B cell (primary cell): ENCODE results near the gene FLNB. TPM values are rescaled to one million over a fixed set of nuclear protein-coding genes. Genes with fewer than 3 reads are reported as not detected.

ENCODE experiments used
- ATAC-seq: fragments of 200-7000 bp; cut with Tn5 transposase; one replicate; pipeline ENCODE4 v1.10.0; 2021; ENCODE audit warnings: low read depth, mild to moderate bottlenecking, moderate number of reproducible peaks, moderate library complexity
- CTCF ChIA-PET: fragments of 350-600 bp; sonication (Branson Sonifier 250); formaldehyde crosslinking; loops from one replicate; lab custom pipeline; 2021; ENCODE audit warnings: antibody characterized with exemption, inconsistent platforms; lab: Charles Lee
- POLR2A ChIA-PET: fragments of 350-600 bp; sonication (Branson Sonifier 250); formaldehyde crosslinking; loops from one replicate; lab custom pipeline; 2021; ENCODE audit warnings: antibody characterized with exemption; lab: Charles Lee
- DNase-seq: peaks from one replicate; pipeline ENCODE4 v3.0.0; 2013
- H2AFZ ChIP-seq: 2 replicates; pipeline ENCODE4 v1.6.1; 2012; ENCODE audit warnings: mild to moderate bottlenecking, low read depth, low read length; ENCODE audit not compliant: insufficient read depth, poor library complexity, severe bottlenecking
- H3K27ac ChIP-seq, 2 donors: 1 replicate in 1 of 2; 2 replicates in 1 of 2; pipeline ENCODE4 v1.5.1; 2012 to 2013; ENCODE audit warnings: low read length in 2 of 2, mild to moderate bottlenecking in 2 of 2, moderate library complexity in 1 of 2
- H3K27me3 ChIP-seq, 4 experiments: fragments of 200-600 bp in 1 of 4; sonication (generic) in 1 of 4; replicated peaks in 1 of 4; 1 replicate in 2 of 4; 2 replicates in 2 of 4; pipeline versions ENCODE4 v1.6.1 to v1.7.0; 2013 to 2016; ENCODE audit warnings: low read length in 3 of 4, mild to moderate bottlenecking in 2 of 4, mixed read lengths in 1 of 4, moderate library complexity in 1 of 4; ENCODE audit not compliant: insufficient read depth in 4 of 4, control insufficient read depth in 3 of 4; ENCODE audit errors: control extremely low read depth in 1 of 4
- H3K36me3 ChIP-seq, 2 experiments: replicated peaks in 1 of 2; 1 replicate in 1 of 2; 2 replicates in 1 of 2; pipeline versions ENCODE4 v1.6.1 to v1.7.1; 2013; ENCODE audit warnings: low read length in 1 of 2; ENCODE audit not compliant: insufficient read depth in 2 of 2, control insufficient read depth in 1 of 2; ENCODE audit errors: control extremely low read depth in 1 of 2, extremely low read depth in 1 of 2
- H3K4me1 ChIP-seq, 2 donors: fragments of 200-600 bp in 1 of 2; sonication (generic) in 1 of 2; 1 replicate in 1 of 2; 2 replicates in 1 of 2; pipeline versions ENCODE4 v1.5.1 to v1.6.1; 2013 to 2017; ENCODE audit warnings: low read length in 2 of 2; ENCODE audit not compliant: control insufficient read depth in 2 of 2, insufficient read depth in 2 of 2
- H3K4me2 ChIP-seq: replicated peaks from 2 replicates; pipeline ENCODE3; 2012; ENCODE audit warnings: mild to moderate bottlenecking, low read depth, low read length; ENCODE audit not compliant: poor library complexity, severe bottlenecking
- H3K4me3 ChIP-seq, 5 experiments: fragments of 200-600 bp in 1 of 5; sonication (generic) in 1 of 5; 1 replicate in 3 of 5; 2 replicates in 2 of 5; pipeline versions ENCODE4 v1.5.1 to v1.7.0; 2011 to 2016; ENCODE audit warnings: low read length in 4 of 5, mild to moderate bottlenecking in 4 of 5, low read depth in 2 of 5, control low read depth in 1 of 5, moderate library complexity in 1 of 5; ENCODE audit not compliant: insufficient read depth in 1 of 5; ENCODE audit errors: control extremely low read depth in 1 of 5, extremely low read depth in 1 of 5
- H3K79me2 ChIP-seq: fragments of 200-600 bp; sonication (generic); one replicate; pipeline ENCODE4 v1.6.0; 2016; ENCODE audit warnings: low read length; ENCODE audit not compliant: control insufficient read depth, insufficient read depth
- H3K9ac ChIP-seq: fragments of 200-600 bp; sonication (generic); 2 replicates; pipeline ENCODE4 v1.6.1; 2017; ENCODE audit warnings: mild to moderate bottlenecking, low read length, moderate library complexity
- H3K9me3 ChIP-seq, 3 donors: one replicate each; pipeline versions ENCODE4 v1.6.1 to v1.7.1; 2013; ENCODE audit warnings: low read length in 2 of 3; ENCODE audit not compliant: control insufficient read depth in 2 of 3, insufficient read depth in 1 of 3; ENCODE audit errors: control extremely low read depth in 1 of 3
- H4K20me1 ChIP-seq: 2 replicates; pipeline ENCODE4 v1.6.0; 2012; ENCODE audit warnings: mild to moderate bottlenecking, low read length; ENCODE audit not compliant: insufficient read depth, control insufficient read depth, poor library complexity, severe bottlenecking
- H3K27ac Mint-ChIP-seq: one replicate; pipeline ENCODE4 v1.8.0; 2021; ENCODE audit warnings: mixed read lengths
- H3K27me3 Mint-ChIP-seq: one replicate; pipeline ENCODE4 v1.8.0; 2021; ENCODE audit warnings: mixed read lengths
- H3K4me1 Mint-ChIP-seq: one replicate; pipeline ENCODE4 v1.8.0; 2021; ENCODE audit warnings: mixed read lengths
- H3K4me3 Mint-ChIP-seq: one replicate; pipeline ENCODE4 v1.8.0; 2021; ENCODE audit warnings: mixed read lengths
- H3K9me3 Mint-ChIP-seq: one replicate; pipeline ENCODE4 v1.8.0; 2022; ENCODE audit warnings: mixed read lengths; ENCODE audit not compliant: insufficient read depth
- EZH2 ChIP-seq: IDR thresholded peaks from 2 replicates; pipeline ENCODE4 v1.6.1; 2012; ENCODE audit warnings: borderline replicate concordance, low read depth, mild to moderate bottlenecking, moderate library complexity, low read length; ENCODE audit not compliant: insufficient read depth, poor library complexity, severe bottlenecking
- WGBS: methylation state at CpG from one replicate; pipeline ENCODE4 v1.1.5; 2013; ENCODE audit warnings: missing lambda C conversion rate; ENCODE audit not compliant: insufficient coverage; 5-methylcytosine and 5-hydroxymethylcytosine counted together
- intact Hi-C: fragments of 100-400 bp; cut with micrococcal nuclease; formaldehyde crosslinking; loops from one replicate; pipeline ENCODE4 v1.10.0; 2022
- polyA plus RNA-seq: library from polyadenylated mRNA; depleted of rRNA; stranded (reverse); fragments of >200 nt; gene quantifications from 2 replicates; pipeline ENCODE4 v1.2.3, GENCODE V29; 2012
- total RNA-seq, 2 donors: library from RNA; stranded (reverse); fragments of 120-200 nt in 1 of 2; gene quantifications; 1 replicate in 1 of 2; 2 replicates in 1 of 2; pipeline versions ENCODE4 v1.2.3 to v1.2.4, GENCODE V29; 2013 to 2022
- TF ChIP-seq, protein P1 (sequence below): fragments of 200-600 bp; IDR thresholded peaks from one replicate; pipeline ENCODE4 v1.8.0; 2022; ENCODE audit warnings: antibody characterized with exemption, mild to moderate bottlenecking

Gene FLNB
- total and polyA plus RNA-seq, 2 donors (not counting 1 experiment from before 2014, with no cell fraction given): 25.5 to 28.3 TPM

GRCh38 chr3:58207954-58208353 lies 199.7 kb downstream of the FLNB start:
- no peak overlapping the region for H3K4me3 ChIP-seq
- no peak overlapping the region for H3K27ac ChIP-seq
- peaks cover 10 to 14% of the 10 kb centered on the region in 2 donors for H3K4me1 ChIP-seq
- ChIA-PET POLR2A (no interaction called here), CTCF (interaction anchor here (0.9 to 12.6 kb wide), 7 partner anchors 9 to 98 kb away, joined by 3 to 336 read pairs (median 3); partner anchors contain the start of genes HTD2 and RPP14)
- H3K36me3 ChIP-seq: no peaks in the 10 kb centered on the region
- no peak overlapping the region for H3K4me2 ChIP-seq
- Mint-ChIP-seq H3K4me3 (no peak overlapping the region), H3K4me1 (peaks cover 20% of the 10 kb centered on the region), H3K27me3 (no peaks in the 10 kb centered on the region), H3K27ac (no peak overlapping the region), H3K9me3 (no peaks in the 10 kb centered on the region)
- ATAC-seq: no peak
- intact Hi-C loops: no loop called here
- no peak for TF ChIP-seq EZH2
- TF ChIP-seq, protein P1, sequence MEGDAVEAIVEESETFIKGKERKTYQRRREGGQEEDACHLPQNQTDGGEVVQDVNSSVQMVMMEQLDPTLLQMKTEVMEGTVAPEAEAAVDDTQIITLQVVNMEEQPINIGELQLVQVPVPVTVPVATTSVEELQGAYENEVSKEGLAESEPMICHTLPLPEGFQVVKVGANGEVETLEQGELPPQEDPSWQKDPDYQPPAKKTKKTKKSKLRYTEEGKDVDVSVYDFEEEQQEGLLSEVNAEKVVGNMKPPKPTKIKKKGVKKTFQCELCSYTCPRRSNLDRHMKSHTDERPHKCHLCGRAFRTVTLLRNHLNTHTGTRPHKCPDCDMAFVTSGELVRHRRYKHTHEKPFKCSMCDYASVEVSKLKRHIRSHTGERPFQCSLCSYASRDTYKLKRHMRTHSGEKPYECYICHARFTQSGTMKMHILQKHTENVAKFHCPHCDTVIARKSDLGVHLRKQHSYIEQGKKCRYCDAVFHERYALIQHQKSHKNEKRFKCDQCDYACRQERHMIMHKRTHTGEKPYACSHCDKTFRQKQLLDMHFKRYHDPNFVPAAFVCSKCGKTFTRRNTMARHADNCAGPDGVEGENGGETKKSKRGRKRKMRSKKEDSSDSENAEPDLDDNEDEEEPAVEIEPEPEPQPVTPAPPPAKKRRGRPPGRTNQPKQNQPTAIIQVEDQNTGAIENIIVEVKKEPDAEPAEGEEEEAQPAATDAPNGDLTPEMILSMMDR: no peak
- no peak for DNase-seq
- no peaks in the 10 kb centered on the region for H3K9me3 ChIP-seq
- no peak overlapping the region for H2AFZ ChIP-seq
- H3K27me3 ChIP-seq: no peaks in the 10 kb centered on the region
- 89% methylated on average over 2 of the region's 4 CpGs for WGBS
- no peaks in the 10 kb centered on the region for H3K79me2 ChIP-seq
- H3K9ac ChIP-seq: no peak overlapping the region
- no peaks in the 10 kb centered on the region for H4K20me1 ChIP-seq

DNA sequence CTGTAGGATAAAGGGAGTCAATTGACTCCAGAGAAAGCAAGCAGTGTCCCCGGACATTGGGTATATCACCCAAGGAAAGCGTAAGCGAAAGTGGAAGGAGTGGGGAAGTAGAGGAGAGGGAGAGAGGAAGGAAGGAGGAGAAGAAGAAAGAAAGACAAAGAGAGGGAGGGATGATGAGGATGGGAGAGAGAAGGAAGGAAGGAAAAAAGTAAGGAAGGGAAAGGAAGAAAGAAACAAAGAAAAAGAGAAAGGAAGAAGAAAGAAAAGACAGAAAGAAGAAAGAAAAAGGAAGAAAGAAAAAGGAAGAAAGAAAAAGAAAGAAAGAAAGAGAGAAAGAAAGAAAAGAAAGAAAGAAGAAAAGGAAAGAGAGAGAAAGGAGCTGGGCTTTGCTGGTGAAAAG lies 201.7 kb downstream of the FLNB start:
- ChIA-PET POLR2A (no interaction called here), CTCF (interaction anchor here (0.8 to 12.6 kb wide), 4 partner anchors 9 to 96 kb away, joined by 3 to 336 read pairs (median 8); partner anchors contain the start of genes HTD2 and RPP14)
- Mint-ChIP-seq H3K27ac (peak overlapping the region; percentile 17), H3K9me3 (no peaks in the 10 kb centered on the region), H3K4me3 (no peak overlapping the region), H3K4me1 (peaks cover 25% of the 10 kb centered on the region), H3K27me3 (no peaks in the 10 kb centered on the region)
- H3K4me1 ChIP-seq: peaks cover 21 to 22% of the 10 kb centered on the region in 2 donors
- no peaks in the 10 kb centered on the region for H3K36me3 ChIP-seq
- H3K79me2 ChIP-seq: no peaks in the 10 kb centered on the region
- intact Hi-C loops: no loop called here
- no peak overlapping the region for H3K4me3 ChIP-seq
- WGBS: 67% methylated on average over 3 of the region's 3 CpGs
- no peak overlapping the region for H3K9ac ChIP-seq
- no peaks in the 10 kb centered on the region for H3K9me3 ChIP-seq
- H3K4me2 ChIP-seq: no peak overlapping the region
- no peaks in the 10 kb centered on the region for H4K20me1 ChIP-seq
- no peak for ATAC-seq
- DNase-seq: no peak
- TF ChIP-seq EZH2: no peak
- TF ChIP-seq, protein P1: no peak
- no peak overlapping the region for H2AFZ ChIP-seq
- H3K27me3 ChIP-seq: no peaks in the 10 kb centered on the region
- H3K27ac ChIP-seq: no peak overlapping the region
